B cell (primary cell): ENCODE results near the gene ODAD4. TPM values are rescaled to one million over a fixed set of nuclear protein-coding genes. Genes with fewer than 3 reads are reported as not detected.

Experiments used
- ATAC-seq: fragments of 200-7000 bp; cut with Tn5 transposase; one replicate; pipeline ENCODE4 v1.10.0; 2021; ENCODE audit warnings: low read depth, mild to moderate bottlenecking, moderate number of reproducible peaks, moderate library complexity
- CTCF ChIA-PET: fragments of 350-600 bp; sonication (Branson Sonifier 250); formaldehyde crosslinking; loops from one replicate; lab custom pipeline; 2021; ENCODE audit warnings: antibody characterized with exemption, inconsistent platforms; lab: Charles Lee
- POLR2A ChIA-PET: fragments of 350-600 bp; sonication (Branson Sonifier 250); formaldehyde crosslinking; loops from one replicate; lab custom pipeline; 2021; ENCODE audit warnings: antibody characterized with exemption; lab: Charles Lee
- DNase-seq: peaks from one replicate; pipeline ENCODE4 v3.0.0; 2013
- H2AFZ ChIP-seq: 2 replicates; pipeline ENCODE4 v1.6.1; 2012; ENCODE audit warnings: mild to moderate bottlenecking, low read depth, low read length; ENCODE audit not compliant: insufficient read depth, poor library complexity, severe bottlenecking
- H3K27ac ChIP-seq, 2 donors: 1 replicate in 1 of 2; 2 replicates in 1 of 2; pipeline ENCODE4 v1.5.1; 2012 to 2013; ENCODE audit warnings: low read length in 2 of 2, mild to moderate bottlenecking in 2 of 2, moderate library complexity in 1 of 2
- H3K27me3 ChIP-seq, 4 experiments: fragments of 200-600 bp in 1 of 4; sonication (generic) in 1 of 4; replicated peaks in 1 of 4; 1 replicate in 2 of 4; 2 replicates in 2 of 4; pipeline versions ENCODE4 v1.6.1 to v1.7.0; 2013 to 2016; ENCODE audit warnings: low read length in 3 of 4, mild to moderate bottlenecking in 2 of 4, mixed read lengths in 1 of 4, moderate library complexity in 1 of 4; ENCODE audit not compliant: insufficient read depth in 4 of 4, control insufficient read depth in 3 of 4; ENCODE audit errors: control extremely low read depth in 1 of 4
- H3K36me3 ChIP-seq, 2 experiments: replicated peaks in 1 of 2; 1 replicate in 1 of 2; 2 replicates in 1 of 2; pipeline versions ENCODE4 v1.6.1 to v1.7.1; 2013; ENCODE audit warnings: low read length in 1 of 2; ENCODE audit not compliant: insufficient read depth in 2 of 2, control insufficient read depth in 1 of 2; ENCODE audit errors: control extremely low read depth in 1 of 2, extremely low read depth in 1 of 2
- H3K4me1 ChIP-seq, 2 donors: fragments of 200-600 bp in 1 of 2; sonication (generic) in 1 of 2; 1 replicate in 1 of 2; 2 replicates in 1 of 2; pipeline versions ENCODE4 v1.5.1 to v1.6.1; 2013 to 2017; ENCODE audit warnings: low read length in 2 of 2; ENCODE audit not compliant: control insufficient read depth in 2 of 2, insufficient read depth in 2 of 2
- H3K4me2 ChIP-seq: replicated peaks from 2 replicates; pipeline ENCODE3; 2012; ENCODE audit warnings: mild to moderate bottlenecking, low read depth, low read length; ENCODE audit not compliant: poor library complexity, severe bottlenecking
- H3K4me3 ChIP-seq, 5 experiments: fragments of 200-600 bp in 1 of 5; sonication (generic) in 1 of 5; 1 replicate in 3 of 5; 2 replicates in 2 of 5; pipeline versions ENCODE4 v1.5.1 to v1.7.0; 2011 to 2016; ENCODE audit warnings: low read length in 4 of 5, mild to moderate bottlenecking in 4 of 5, low read depth in 2 of 5, control low read depth in 1 of 5, moderate library complexity in 1 of 5; ENCODE audit not compliant: insufficient read depth in 1 of 5; ENCODE audit errors: control extremely low read depth in 1 of 5, extremely low read depth in 1 of 5
- H3K79me2 ChIP-seq: fragments of 200-600 bp; sonication (generic); one replicate; pipeline ENCODE4 v1.6.0; 2016; ENCODE audit warnings: low read length; ENCODE audit not compliant: control insufficient read depth, insufficient read depth
- H3K9ac ChIP-seq: fragments of 200-600 bp; sonication (generic); 2 replicates; pipeline ENCODE4 v1.6.1; 2017; ENCODE audit warnings: mild to moderate bottlenecking, low read length, moderate library complexity
- H3K9me3 ChIP-seq, 3 donors: one replicate each; pipeline versions ENCODE4 v1.6.1 to v1.7.1; 2013; ENCODE audit warnings: low read length in 2 of 3; ENCODE audit not compliant: control insufficient read depth in 2 of 3, insufficient read depth in 1 of 3; ENCODE audit errors: control extremely low read depth in 1 of 3
- H4K20me1 ChIP-seq: 2 replicates; pipeline ENCODE4 v1.6.0; 2012; ENCODE audit warnings: mild to moderate bottlenecking, low read length; ENCODE audit not compliant: insufficient read depth, control insufficient read depth, poor library complexity, severe bottlenecking
- H3K27ac Mint-ChIP-seq: one replicate; pipeline ENCODE4 v1.8.0; 2021; ENCODE audit warnings: mixed read lengths
- H3K27me3 Mint-ChIP-seq: one replicate; pipeline ENCODE4 v1.8.0; 2021; ENCODE audit warnings: mixed read lengths
- H3K4me1 Mint-ChIP-seq: one replicate; pipeline ENCODE4 v1.8.0; 2021; ENCODE audit warnings: mixed read lengths
- H3K4me3 Mint-ChIP-seq: one replicate; pipeline ENCODE4 v1.8.0; 2021; ENCODE audit warnings: mixed read lengths
- H3K9me3 Mint-ChIP-seq: one replicate; pipeline ENCODE4 v1.8.0; 2022; ENCODE audit warnings: mixed read lengths; ENCODE audit not compliant: insufficient read depth
- EZH2 ChIP-seq: IDR thresholded peaks from 2 replicates; pipeline ENCODE4 v1.6.1; 2012; ENCODE audit warnings: borderline replicate concordance, low read depth, mild to moderate bottlenecking, moderate library complexity, low read length; ENCODE audit not compliant: insufficient read depth, poor library complexity, severe bottlenecking
- WGBS: methylation state at CpG from one replicate; pipeline ENCODE4 v1.1.5; 2013; ENCODE audit warnings: missing lambda C conversion rate; ENCODE audit not compliant: insufficient coverage; 5-methylcytosine and 5-hydroxymethylcytosine counted together
- intact Hi-C: fragments of 100-400 bp; cut with micrococcal nuclease; formaldehyde crosslinking; loops from one replicate; pipeline ENCODE4 v1.10.0; 2022
- polyA plus RNA-seq: library from polyadenylated mRNA; depleted of rRNA; stranded (reverse); fragments of >200 nt; gene quantifications from 2 replicates; pipeline ENCODE4 v1.2.3, GENCODE V29; 2012
- total RNA-seq, 2 donors: library from RNA; stranded (reverse); fragments of 120-200 nt in 1 of 2; gene quantifications; 1 replicate in 1 of 2; 2 replicates in 1 of 2; pipeline versions ENCODE4 v1.2.3 to v1.2.4, GENCODE V29; 2013 to 2022
- TF ChIP-seq, protein P1 (sequence below): fragments of 200-600 bp; IDR thresholded peaks from one replicate; pipeline ENCODE4 v1.8.0; 2022; ENCODE audit warnings: antibody characterized with exemption, mild to moderate bottlenecking

The ODAD4 gene
- total and polyA plus RNA-seq, 2 donors (not counting 1 experiment from before 2014, with no cell fraction given) = 0.27 TPM; not detected in 1

DNA sequence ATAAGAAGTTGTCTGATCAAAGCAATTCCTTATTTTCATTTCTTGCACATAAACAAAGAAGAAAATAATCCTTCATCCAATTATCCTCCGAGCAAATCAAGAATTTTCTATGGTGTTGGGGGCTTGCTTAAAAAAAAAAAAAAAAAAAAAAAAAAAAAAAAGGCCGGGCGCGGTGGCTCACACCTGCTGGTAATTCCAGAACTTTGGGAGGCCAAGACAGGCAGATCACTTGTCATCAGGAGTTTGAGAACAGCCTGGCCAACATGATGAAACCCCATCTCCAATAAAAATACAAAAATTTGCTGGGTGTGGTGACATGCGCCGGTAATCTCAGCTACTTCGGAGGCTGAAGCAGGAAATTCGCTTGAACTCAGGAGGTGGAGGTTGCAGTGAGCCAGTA is 55.5 kb downstream of the ODAD4 start:
- TF ChIP-seq, protein P1, sequence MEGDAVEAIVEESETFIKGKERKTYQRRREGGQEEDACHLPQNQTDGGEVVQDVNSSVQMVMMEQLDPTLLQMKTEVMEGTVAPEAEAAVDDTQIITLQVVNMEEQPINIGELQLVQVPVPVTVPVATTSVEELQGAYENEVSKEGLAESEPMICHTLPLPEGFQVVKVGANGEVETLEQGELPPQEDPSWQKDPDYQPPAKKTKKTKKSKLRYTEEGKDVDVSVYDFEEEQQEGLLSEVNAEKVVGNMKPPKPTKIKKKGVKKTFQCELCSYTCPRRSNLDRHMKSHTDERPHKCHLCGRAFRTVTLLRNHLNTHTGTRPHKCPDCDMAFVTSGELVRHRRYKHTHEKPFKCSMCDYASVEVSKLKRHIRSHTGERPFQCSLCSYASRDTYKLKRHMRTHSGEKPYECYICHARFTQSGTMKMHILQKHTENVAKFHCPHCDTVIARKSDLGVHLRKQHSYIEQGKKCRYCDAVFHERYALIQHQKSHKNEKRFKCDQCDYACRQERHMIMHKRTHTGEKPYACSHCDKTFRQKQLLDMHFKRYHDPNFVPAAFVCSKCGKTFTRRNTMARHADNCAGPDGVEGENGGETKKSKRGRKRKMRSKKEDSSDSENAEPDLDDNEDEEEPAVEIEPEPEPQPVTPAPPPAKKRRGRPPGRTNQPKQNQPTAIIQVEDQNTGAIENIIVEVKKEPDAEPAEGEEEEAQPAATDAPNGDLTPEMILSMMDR = no peak
- TF ChIP-seq EZH2 = no peak
- intact Hi-C loops = no loop called here
- H3K27me3 ChIP-seq = no peaks in the 10 kb centered on the region
- H3K27ac ChIP-seq = no peak overlapping the region
- Mint-ChIP-seq H3K27ac (peak overlapping the region; percentile 26), H3K4me1 (peaks cover 9% of the 10 kb centered on the region), H3K9me3 (no peaks in the 10 kb centered on the region), H3K27me3 (no peaks in the 10 kb centered on the region), H3K4me3 (no peak overlapping the region)
- peaks cover 10 to 78% of the 10 kb centered on the region in 2 experiments for H3K36me3 ChIP-seq
- no peaks in the 10 kb centered on the region for H4K20me1 ChIP-seq
- H3K4me3 ChIP-seq = no peak overlapping the region
- H3K79me2 ChIP-seq = no peaks in the 10 kb centered on the region
- no peak overlapping the region for H3K4me2 ChIP-seq
- H3K9ac ChIP-seq = no peak overlapping the region
- no peaks in the 10 kb centered on the region for H3K9me3 ChIP-seq
- ATAC-seq (no peak), DNase-seq (no peak)
- ChIA-PET CTCF (interaction anchor here (0.8 kb wide), 1 partner anchor 26 kb away, joined by 4 read pairs; no protein-coding TSS in a partner anchor), POLR2A (interaction anchor here (1.5 kb wide), 1 partner anchor 13 kb away, joined by 3 read pairs; no protein-coding TSS in a partner anchor)
- no peak overlapping the region for H2AFZ ChIP-seq
- peaks cover 0 to 15% of the 10 kb centered on the region in 2 donors for H3K4me1 ChIP-seq
- 100% methylated on average over 4 of the region's 8 CpGs for whole genome bisulfite sequencing

DNA sequence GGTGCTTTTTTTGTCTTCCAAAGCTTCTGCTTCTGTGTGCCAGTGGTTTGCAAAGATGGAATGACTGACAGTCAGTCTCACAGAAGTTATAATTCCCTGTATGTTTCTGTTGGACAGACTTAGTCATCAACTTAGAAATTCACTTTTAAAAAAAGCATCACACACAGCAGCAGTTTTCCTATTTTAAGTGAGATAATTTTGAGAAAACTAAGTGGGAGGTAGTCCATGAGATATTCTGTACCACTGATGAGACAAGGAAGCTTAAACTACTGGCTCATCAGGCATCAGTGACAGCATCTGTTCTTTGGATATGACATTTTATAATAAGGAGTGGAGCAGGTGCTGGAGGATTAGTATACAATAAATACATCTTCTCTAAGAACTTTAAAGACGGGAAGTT is 56.2 kb downstream of the ODAD4 start:
- no peaks in the 10 kb centered on the region for H3K79me2 ChIP-seq
- H3K27ac Mint-ChIP-seq = no peak overlapping the region
- no peaks in the 10 kb centered on the region for H3K27me3 ChIP-seq
- no peak overlapping the region for H3K4me3 Mint-ChIP-seq
- no peaks in the 10 kb centered on the region for H3K9me3 ChIP-seq
- intact Hi-C loops = no loop called here
- H3K27ac ChIP-seq = no peak overlapping the region
- TF ChIP-seq, protein P1 = no peak
- no peak for TF ChIP-seq EZH2
- H4K20me1 ChIP-seq = no peaks in the 10 kb centered on the region
- WGBS = no CpG with 5 or more reads among the region's 1 CpG
- CTCF ChIA-PET = interaction anchor here (0.7 kb wide), 1 partner anchor 325 kb away, joined by 4 read pairs; no protein-coding TSS in a partner anchor
- no peak overlapping the region for H3K4me2 ChIP-seq
- H3K36me3 ChIP-seq = peaks cover 12 to 72% of the 10 kb centered on the region in 2 experiments
- POLR2A ChIA-PET = interaction anchor here (1.1 kb wide), 1 partner anchor 13 kb away, joined by 3 read pairs; no protein-coding TSS in a partner anchor
- H3K9me3 Mint-ChIP-seq = no peaks in the 10 kb centered on the region
- ATAC-seq (no peak), DNase-seq (no peak)
- no peak overlapping the region for H2AFZ ChIP-seq
- peaks cover 9% of the 10 kb centered on the region for H3K4me1 Mint-ChIP-seq
- no peaks in the 10 kb centered on the region for H3K27me3 Mint-ChIP-seq
- H3K4me3 ChIP-seq = no peak overlapping the region
- peaks cover 0 to 15% of the 10 kb centered on the region in 2 donors for H3K4me1 ChIP-seq
- H3K9ac ChIP-seq = no peak overlapping the region
